Measurements from ENCODE around the gene ZIC5. TPM values are rescaled to one million over a fixed set of nuclear protein-coding genes. Genes with fewer than 3 reads are reported as not detected.

The ZIC5 gene
- total and polyA plus RNA-seq, 4 donors, result not detected

DNA sequence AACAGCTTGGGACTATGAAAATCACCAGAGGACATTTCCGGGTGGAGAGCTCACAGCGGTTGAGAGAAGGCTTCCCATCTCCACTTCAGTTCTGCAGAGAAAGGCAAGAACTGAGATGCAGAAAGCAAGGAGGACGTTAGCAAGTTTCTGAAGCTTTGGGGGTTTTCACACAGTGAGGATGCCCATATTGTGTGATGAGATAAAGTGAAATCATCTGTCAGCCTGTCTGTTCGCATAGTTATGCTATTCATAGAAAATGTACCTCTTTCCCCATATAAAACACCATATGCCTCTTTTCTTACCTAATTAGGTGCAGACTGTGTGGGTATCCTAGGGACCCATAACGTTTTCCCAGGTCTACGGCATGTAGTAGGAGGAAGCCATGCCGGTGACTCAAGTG lies 27.5 kb downstream of the ZIC5 start (continued):
- TF ChIP-seq, protein P1, sequence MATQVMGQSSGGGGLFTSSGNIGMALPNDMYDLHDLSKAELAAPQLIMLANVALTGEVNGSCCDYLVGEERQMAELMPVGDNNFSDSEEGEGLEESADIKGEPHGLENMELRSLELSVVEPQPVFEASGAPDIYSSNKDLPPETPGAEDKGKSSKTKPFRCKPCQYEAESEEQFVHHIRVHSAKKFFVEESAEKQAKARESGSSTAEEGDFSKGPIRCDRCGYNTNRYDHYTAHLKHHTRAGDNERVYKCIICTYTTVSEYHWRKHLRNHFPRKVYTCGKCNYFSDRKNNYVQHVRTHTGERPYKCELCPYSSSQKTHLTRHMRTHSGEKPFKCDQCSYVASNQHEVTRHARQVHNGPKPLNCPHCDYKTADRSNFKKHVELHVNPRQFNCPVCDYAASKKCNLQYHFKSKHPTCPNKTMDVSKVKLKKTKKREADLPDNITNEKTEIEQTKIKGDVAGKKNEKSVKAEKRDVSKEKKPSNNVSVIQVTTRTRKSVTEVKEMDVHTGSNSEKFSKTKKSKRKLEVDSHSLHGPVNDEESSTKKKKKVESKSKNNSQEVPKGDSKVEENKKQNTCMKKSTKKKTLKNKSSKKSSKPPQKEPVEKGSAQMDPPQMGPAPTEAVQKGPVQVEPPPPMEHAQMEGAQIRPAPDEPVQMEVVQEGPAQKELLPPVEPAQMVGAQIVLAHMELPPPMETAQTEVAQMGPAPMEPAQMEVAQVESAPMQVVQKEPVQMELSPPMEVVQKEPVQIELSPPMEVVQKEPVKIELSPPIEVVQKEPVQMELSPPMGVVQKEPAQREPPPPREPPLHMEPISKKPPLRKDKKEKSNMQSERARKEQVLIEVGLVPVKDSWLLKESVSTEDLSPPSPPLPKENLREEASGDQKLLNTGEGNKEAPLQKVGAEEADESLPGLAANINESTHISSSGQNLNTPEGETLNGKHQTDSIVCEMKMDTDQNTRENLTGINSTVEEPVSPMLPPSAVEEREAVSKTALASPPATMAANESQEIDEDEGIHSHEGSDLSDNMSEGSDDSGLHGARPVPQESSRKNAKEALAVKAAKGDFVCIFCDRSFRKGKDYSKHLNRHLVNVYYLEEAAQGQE (IDR thresholded peaks at IDR 0.05), result no peak

DNA sequence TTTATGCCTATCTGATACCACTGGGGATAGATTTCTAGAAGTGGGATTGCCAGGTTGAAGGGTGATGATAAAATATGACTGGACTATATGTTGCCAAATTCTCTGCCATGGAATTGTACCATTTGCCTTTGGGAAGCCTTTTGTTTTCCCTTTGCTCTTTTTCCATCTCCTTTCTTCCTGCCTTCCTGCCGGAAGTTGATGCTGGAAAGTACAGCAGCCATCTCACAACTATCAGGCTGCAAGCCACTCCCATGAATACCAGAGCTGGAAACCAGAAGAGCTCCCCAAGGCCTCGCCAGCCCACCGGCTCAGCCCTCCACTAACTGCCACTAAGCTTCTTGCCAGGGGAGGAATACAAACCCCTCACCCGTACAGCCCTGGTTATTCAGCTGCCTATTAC lies 29.7 kb downstream of the ZIC5 start:
- H3K27me3 ChIP-seq (ENCODE audit: control insufficient read depth in 4 of 4, insufficient read depth in 4 of 4, low read length in 3 of 4), result no peaks in the 10 kb centered on the region
- H3K9me3 ChIP-seq (ENCODE audit: control insufficient read depth in 4 of 4, low read length in 3 of 4), result no peaks in the 10 kb centered on the region
- TF ChIP-seq HNF4A (conservative IDR thresholded peaks at IDR 0.05) (no peak), GABPA (IDR thresholded peaks at IDR 0.05 in 1 of 2, conservative IDR thresholded peaks at IDR 0.05 in 1 of 2) (no peak), ZBTB33 (IDR thresholded peaks at IDR 0.05) (no peak), RAD21 (IDR thresholded peaks at IDR 0.05) (no peak), SP1 (IDR thresholded peaks at IDR 0.05) (no peak), MAX (IDR thresholded peaks at IDR 0.05) (no peak), JUND (IDR thresholded peaks at IDR 0.05) (no peak), NR2F2 (IDR thresholded peaks at IDR 0.05) (no peak), FOXA2 (IDR thresholded peaks at IDR 0.05) (no peak), FOXA1 (IDR thresholded peaks at IDR 0.05) (no peak), TAF1 (conservative IDR thresholded peaks at IDR 0.05) (no peak), YY1 (IDR thresholded peaks at IDR 0.05) (no peak)
- TF ChIP-seq, protein P2, sequence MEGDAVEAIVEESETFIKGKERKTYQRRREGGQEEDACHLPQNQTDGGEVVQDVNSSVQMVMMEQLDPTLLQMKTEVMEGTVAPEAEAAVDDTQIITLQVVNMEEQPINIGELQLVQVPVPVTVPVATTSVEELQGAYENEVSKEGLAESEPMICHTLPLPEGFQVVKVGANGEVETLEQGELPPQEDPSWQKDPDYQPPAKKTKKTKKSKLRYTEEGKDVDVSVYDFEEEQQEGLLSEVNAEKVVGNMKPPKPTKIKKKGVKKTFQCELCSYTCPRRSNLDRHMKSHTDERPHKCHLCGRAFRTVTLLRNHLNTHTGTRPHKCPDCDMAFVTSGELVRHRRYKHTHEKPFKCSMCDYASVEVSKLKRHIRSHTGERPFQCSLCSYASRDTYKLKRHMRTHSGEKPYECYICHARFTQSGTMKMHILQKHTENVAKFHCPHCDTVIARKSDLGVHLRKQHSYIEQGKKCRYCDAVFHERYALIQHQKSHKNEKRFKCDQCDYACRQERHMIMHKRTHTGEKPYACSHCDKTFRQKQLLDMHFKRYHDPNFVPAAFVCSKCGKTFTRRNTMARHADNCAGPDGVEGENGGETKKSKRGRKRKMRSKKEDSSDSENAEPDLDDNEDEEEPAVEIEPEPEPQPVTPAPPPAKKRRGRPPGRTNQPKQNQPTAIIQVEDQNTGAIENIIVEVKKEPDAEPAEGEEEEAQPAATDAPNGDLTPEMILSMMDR (IDR thresholded peaks at IDR 0.05; ENCODE audit: low read depth, low read length, missing input control), result no peak
- TF ChIP-seq, protein P1 (IDR thresholded peaks at IDR 0.05), result no peak
- TF ChIP-seq, protein P3, sequence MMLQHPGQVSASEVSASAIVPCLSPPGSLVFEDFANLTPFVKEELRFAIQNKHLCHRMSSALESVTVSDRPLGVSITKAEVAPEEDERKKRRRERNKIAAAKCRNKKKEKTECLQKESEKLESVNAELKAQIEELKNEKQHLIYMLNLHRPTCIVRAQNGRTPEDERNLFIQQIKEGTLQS (IDR thresholded peaks at IDR 0.05), result no peak
- 85% methylated on average over 4 of the region's 4 CpGs for WGBS
- H3K9ac ChIP-seq (ENCODE audit: low read depth in 1 of 2, low read length in 2 of 2), result no peak overlapping the region
- peaks cover 8 to 13% (median 12%) of the 10 kb centered on the region in 4 donors for H3K4me1 ChIP-seq (ENCODE audit: control insufficient read depth in 4 of 4, insufficient read depth in 4 of 4, low read length in 3 of 4)
- H3K27ac ChIP-seq (ENCODE audit: low read depth in 1 of 2, low read length in 2 of 2), result no peak overlapping the region
- no peak overlapping the region for H3K4me3 ChIP-seq (ENCODE audit: low read depth in 1 of 3, low read length in 3 of 3)
- H3K36me3 ChIP-seq (ENCODE audit: control insufficient read depth in 4 of 4, insufficient read depth in 3 of 4, low read depth in 1 of 4, low read length in 3 of 4), result no peaks in the 10 kb centered on the region
- DNase-seq (ENCODE audit: low spot score), result no peak

Data from liver (tissue), 9 donors.